Esophagus muscularis mucosa (tissue), 4 donors: ENCODE results near the gene HMGB2. TPM values are rescaled to one million over a fixed set of nuclear protein-coding genes. Genes with fewer than 3 reads are reported as not detected.

Experiments
- DNase-seq: peaks from one replicate; pipeline ENCODE4 v3.0.0-alpha.2; 2017; ENCODE audit errors: extremely low spot score
- H3K27ac ChIP-seq, 4 donors: fragments of 200-600 bp; sonication (generic); replicated peaks in 1 of 4; 1 replicate in 3 of 4; 2 replicates in 1 of 4; pipeline ENCODE4 v1.5.1; 2016 to 2019; ENCODE audit warnings: mild to moderate bottlenecking in 1 of 4
- H3K27me3 ChIP-seq, 4 donors: fragments of 200-600 bp; sonication (generic); one replicate each; pipeline versions ENCODE4 v1.5.1 to v1.6.0; 2016 to 2019
- H3K36me3 ChIP-seq, 4 donors: fragments of 200-600 bp; sonication (generic); one replicate each; pipeline ENCODE4 v1.5.1; 2016 to 2019
- H3K4me1 ChIP-seq, 4 donors: fragments of 200-600 bp; sonication (generic); one replicate each; pipeline ENCODE4 v1.5.1; 2016 to 2019
- H3K4me3 ChIP-seq, 4 donors: fragments of 200-600 bp; sonication (generic); 1 replicate in 2 of 4; 2 replicates in 2 of 4; pipeline ENCODE4 v1.5.1; 2016 to 2019; ENCODE audit warnings: mild to moderate bottlenecking in 4 of 4, moderate library complexity in 1 of 4
- H3K9me3 ChIP-seq, 4 donors: fragments of 200-600 bp; sonication (generic); 1 replicate in 3 of 4; 2 replicates in 1 of 4; pipeline ENCODE4 v1.5.1; 2016 to 2019
- CTCF ChIP-seq, 3 experiments: fragments of 200-600 bp in 2 of 3; fragments of 450-650 bp in 1 of 3; sonication (generic) in 2 of 3; IDR thresholded peaks; one replicate each; pipeline ENCODE4 v1.5.1; 2017 to 2019; ENCODE audit warnings: antibody characterized with exemption in 3 of 3, mild to moderate bottlenecking in 2 of 3, moderate library complexity in 1 of 3
- EP300 ChIP-seq: sonication (generic); formaldehyde crosslinking; IDR thresholded peaks from one replicate; pipeline ENCODE4 v1.6.1; 2017; ENCODE audit warnings: antibody characterized with exemption
- POLR2A ChIP-seq: fragments of 450-650 bp; IDR thresholded peaks from one replicate; pipeline ENCODE4 v1.6.1; 2017; ENCODE audit warnings: antibody characterized with exemption, moderate library complexity, mild to moderate bottlenecking, low read depth
- POLR2AphosphoS5 ChIP-seq, 2 donors: sonication (generic); formaldehyde crosslinking; IDR thresholded peaks; one replicate each; pipeline ENCODE4 v1.6.1; 2017; ENCODE audit warnings: antibody characterized with exemption in 2 of 2
- WGBS: methylation state at CpG from one replicate; pipeline ENCODE4 v1.1.5; 2018; 5-methylcytosine and 5-hydroxymethylcytosine counted together
- intact Hi-C: fragments of 100-400 bp; cut with DNase I; formaldehyde crosslinking; loops from one replicate; pipeline ENCODE4 v1.15.1; 2023
- total RNA-seq, 4 donors: library from RNA; depleted of rRNA; stranded (reverse); fragments of >200 nt; gene quantifications; one replicate each; pipeline versions ENCODE4 v1.1.0 to v1.2.1, GENCODE V29; 2016

Gene HMGB2
- total RNA-seq, 4 donors from 2014 or later = 35.7 to 69.7 (median 46.2) TPM

- Histone ChIP-seq H3K4me1 (peaks cover 14 to 36% (median 36%) of the 10 kb centered on the region in 4 donors), H3K36me3 (peaks cover 6 to 45% (median 26%) of the 10 kb centered on the region in 4 donors), H3K27me3 (no peaks in the 10 kb centered on the region), H3K27ac (peak overlapping the region; percentile 98 to 100 (median 99)), H3K9me3 (no peaks in the 10 kb centered on the region), H3K4me3 (peak overlapping the region; percentile 86 to 95 (median 94))
- intact Hi-C loops = loop anchor here (5.0 kb wide), 1 partner anchor 84 kb away; no protein-coding TSS in a partner anchor
- no peak for TF ChIP-seq POLR2AphosphoS5 (IDR thresholded peaks at IDR 0.05)
- no peak for TF ChIP-seq CTCF (IDR thresholded peaks at IDR 0.05)
- TF ChIP-seq POLR2A = no peak
- no peak for TF ChIP-seq EP300
- 3% methylated on average over 21 of the region's 21 CpGs for WGBS
- no peak for DNase-seq
These were observed 1.0 kb downstream of the HMGB2 start for GRCh38 chr4:173332963-173333657.

- intact Hi-C loops = loop anchor here (5.0 kb wide), 1 partner anchor 85 kb away; no protein-coding TSS in a partner anchor
- no peak for DNase-seq
- Histone ChIP-seq H3K27ac (peak overlapping the region; percentile 98 to 100 (median 99)), H3K4me1 (peaks cover 14 to 36% (median 36%) of the 10 kb centered on the region in 4 donors), H3K9me3 (no peaks in the 10 kb centered on the region), H3K4me3 (peak overlapping the region; percentile 86 to 95 (median 94)), H3K27me3 (no peaks in the 10 kb centered on the region), H3K36me3 (peaks cover 6 to 49% (median 30%) of the 10 kb centered on the region in 4 donors)
- 25% methylated on average over 6 of the region's 6 CpGs for WGBS
- TF ChIP-seq POLR2A = no peak
- no peak for TF ChIP-seq CTCF (IDR thresholded peaks at IDR 0.05)
- TF ChIP-seq POLR2AphosphoS5 (IDR thresholded peaks at IDR 0.05) = no peak
- TF ChIP-seq EP300 = no peak
These were observed 2.1 kb downstream of the HMGB2 start for GRCh38 chr4:173332021-173332487.

- H3K27me3 ChIP-seq = no peaks in the 10 kb centered on the region
- no peaks in the 10 kb centered on the region for H3K9me3 ChIP-seq
- intact Hi-C loops = loop anchor here (5.0 kb wide), 1 partner anchor 87 kb away; no protein-coding TSS in a partner anchor
- no peak overlapping the region for H3K27ac ChIP-seq
- 90% methylated on average over 2 of the region's 2 CpGs for WGBS
- TF ChIP-seq CTCF (IDR thresholded peaks at IDR 0.05) = no peak
- no peak for TF ChIP-seq EP300
- no peak for TF ChIP-seq POLR2A
- no peak for TF ChIP-seq POLR2AphosphoS5 (IDR thresholded peaks at IDR 0.05)
- peaks cover 14 to 34% (median 33%) of the 10 kb centered on the region in 4 donors for H3K4me1 ChIP-seq
- H3K4me3 ChIP-seq = no peak overlapping the region
- no peak for DNase-seq
- H3K36me3 ChIP-seq = peaks cover 6 to 58% (median 32%) of the 10 kb centered on the region in 4 donors
These were observed 3.6 kb downstream of the HMGB2 start for GRCh38 chr4:173330590-173330989.

- peaks cover 6 to 67% (median 32%) of the 10 kb centered on the region in 4 donors for H3K36me3 ChIP-seq
- H3K9me3 ChIP-seq = no peaks in the 10 kb centered on the region
- intact Hi-C loops = no loop called here
- H3K4me3 ChIP-seq = no peak overlapping the region
- WGBS = 83% methylated on average over 5 of the region's 5 CpGs
- H3K4me1 ChIP-seq = peaks cover 14 to 29% (median 28%) of the 10 kb centered on the region in 4 donors
- no peaks in the 10 kb centered on the region for H3K27me3 ChIP-seq
- no peak overlapping the region for H3K27ac ChIP-seq
- TF ChIP-seq EP300 (no peak), CTCF (IDR thresholded peaks at IDR 0.05) (no peak), POLR2AphosphoS5 (IDR thresholded peaks at IDR 0.05) (no peak), POLR2A (no peak)
- DNase-seq = no peak
These were observed 5.8 kb downstream of the HMGB2 start for GRCh38 chr4:173328236-173328901.
